HCT116 (cell line): Measurements from ENCODE around the gene DENND1A.

ENCODE experiments used
- EZH2phosphoT487 ChIP-seq: fragments of 200-600 bp; IDR thresholded peaks from 2 replicates; pipeline ENCODE4 v1.6.1; 2018; ENCODE audit warnings: antibody characterized with exemption, borderline replicate concordance
- POLR2AphosphoS5 ChIP-seq: IDR thresholded peaks from 2 replicates; pipeline ENCODE4 v1.6.1; 2011; ENCODE audit warnings: mild to moderate bottlenecking, low read depth, low read length, moderate library complexity
- TF ChIP-seq, protein P1 (sequence below), 3 experiments: fragments of 200-600 bp in 1 of 3; sonication (generic) in 1 of 3; IDR thresholded peaks in 2 of 3; conservative IDR thresholded peaks in 1 of 3; 2 replicates each; pipeline ENCODE4 v1.5.1; 2012 to 2017; ENCODE audit warnings: low read depth in 2 of 3, low read length in 2 of 3, antibody characterized with exemption in 1 of 3, borderline replicate concordance in 1 of 3, control low read depth in 1 of 3, mild to moderate bottlenecking in 1 of 3, mixed read lengths in 1 of 3, mixed run types in 1 of 3, moderate library complexity in 1 of 3; ENCODE audit not compliant: insufficient read depth in 1 of 3

DNA sequence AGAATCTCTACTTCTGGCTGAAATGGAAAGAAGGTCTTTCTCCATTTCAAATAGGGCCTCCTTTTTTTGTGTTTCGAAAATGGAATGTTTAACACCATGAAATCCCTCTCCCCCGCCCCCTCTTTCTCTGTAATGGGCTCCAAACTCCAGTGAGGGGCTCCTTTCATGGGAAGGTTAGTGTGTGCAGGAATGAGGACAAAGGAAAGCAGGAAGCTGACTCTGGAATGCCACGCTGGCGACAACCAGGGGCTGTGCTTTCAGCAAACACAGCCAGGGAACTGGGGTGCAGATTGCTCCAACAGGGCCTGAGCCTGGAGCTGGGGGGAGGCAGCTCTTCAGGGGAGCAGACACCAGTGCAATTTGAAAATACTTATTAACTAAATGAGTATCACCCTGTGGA is 491.1 kb downstream of the DENND1A start:
- TF ChIP-seq, protein P1, sequence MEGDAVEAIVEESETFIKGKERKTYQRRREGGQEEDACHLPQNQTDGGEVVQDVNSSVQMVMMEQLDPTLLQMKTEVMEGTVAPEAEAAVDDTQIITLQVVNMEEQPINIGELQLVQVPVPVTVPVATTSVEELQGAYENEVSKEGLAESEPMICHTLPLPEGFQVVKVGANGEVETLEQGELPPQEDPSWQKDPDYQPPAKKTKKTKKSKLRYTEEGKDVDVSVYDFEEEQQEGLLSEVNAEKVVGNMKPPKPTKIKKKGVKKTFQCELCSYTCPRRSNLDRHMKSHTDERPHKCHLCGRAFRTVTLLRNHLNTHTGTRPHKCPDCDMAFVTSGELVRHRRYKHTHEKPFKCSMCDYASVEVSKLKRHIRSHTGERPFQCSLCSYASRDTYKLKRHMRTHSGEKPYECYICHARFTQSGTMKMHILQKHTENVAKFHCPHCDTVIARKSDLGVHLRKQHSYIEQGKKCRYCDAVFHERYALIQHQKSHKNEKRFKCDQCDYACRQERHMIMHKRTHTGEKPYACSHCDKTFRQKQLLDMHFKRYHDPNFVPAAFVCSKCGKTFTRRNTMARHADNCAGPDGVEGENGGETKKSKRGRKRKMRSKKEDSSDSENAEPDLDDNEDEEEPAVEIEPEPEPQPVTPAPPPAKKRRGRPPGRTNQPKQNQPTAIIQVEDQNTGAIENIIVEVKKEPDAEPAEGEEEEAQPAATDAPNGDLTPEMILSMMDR (IDR thresholded peaks at IDR 0.05 in 2 of 3, conservative IDR thresholded peaks at IDR 0.05 in 1 of 3; ENCODE audit: borderline replicate concordance in 1 of 3, insufficient read depth in 1 of 3, low read depth in 2 of 3, low read length in 2 of 3), result no peak
- TF ChIP-seq EZH2phosphoT487, result no peak
- TF ChIP-seq POLR2AphosphoS5, result no peak
